Body of pancreas (tissue), 4 donors: ENCODE measurements around the gene CACNA2D4.

Experiments used
- POLR2A ChIP-seq, 3 donors: fragments of 450-650 bp; IDR thresholded peaks; one replicate each; pipeline ENCODE4 v1.6.1; 2016; ENCODE audit warnings: antibody characterized with exemption in 3 of 3, mild to moderate bottlenecking in 2 of 3
- TF ChIP-seq, protein P1 (sequence below), 7 experiments: fragments of 450-650 bp in 4 of 7; fragments of 200-600 bp in 3 of 7; sonication (generic) in 3 of 7; IDR thresholded peaks; one replicate each; pipeline ENCODE4 v1.5.1; 2016 to 2019; ENCODE audit warnings: antibody characterized with exemption in 7 of 7

DNA sequence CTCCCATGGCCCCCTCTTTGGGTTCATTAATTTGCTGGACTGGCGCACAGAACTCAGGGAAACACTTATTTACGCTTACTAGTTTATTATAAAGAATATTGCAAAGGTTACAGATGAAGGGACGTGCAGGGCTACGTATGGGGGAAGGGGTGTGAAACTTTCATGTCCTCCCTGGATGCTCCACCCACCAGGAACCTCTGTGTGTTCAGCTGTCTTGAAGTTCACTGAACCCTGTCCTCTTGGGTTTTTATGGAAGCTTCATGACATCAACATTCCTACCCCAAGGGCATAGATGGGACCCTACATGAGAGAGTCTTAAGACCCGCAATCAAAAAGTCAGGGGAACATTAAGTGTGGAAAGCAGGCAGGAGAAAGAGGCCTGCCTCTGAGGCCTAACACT is 169.4 kb downstream of the CACNA2D4 start:
- TF ChIP-seq, protein P1, sequence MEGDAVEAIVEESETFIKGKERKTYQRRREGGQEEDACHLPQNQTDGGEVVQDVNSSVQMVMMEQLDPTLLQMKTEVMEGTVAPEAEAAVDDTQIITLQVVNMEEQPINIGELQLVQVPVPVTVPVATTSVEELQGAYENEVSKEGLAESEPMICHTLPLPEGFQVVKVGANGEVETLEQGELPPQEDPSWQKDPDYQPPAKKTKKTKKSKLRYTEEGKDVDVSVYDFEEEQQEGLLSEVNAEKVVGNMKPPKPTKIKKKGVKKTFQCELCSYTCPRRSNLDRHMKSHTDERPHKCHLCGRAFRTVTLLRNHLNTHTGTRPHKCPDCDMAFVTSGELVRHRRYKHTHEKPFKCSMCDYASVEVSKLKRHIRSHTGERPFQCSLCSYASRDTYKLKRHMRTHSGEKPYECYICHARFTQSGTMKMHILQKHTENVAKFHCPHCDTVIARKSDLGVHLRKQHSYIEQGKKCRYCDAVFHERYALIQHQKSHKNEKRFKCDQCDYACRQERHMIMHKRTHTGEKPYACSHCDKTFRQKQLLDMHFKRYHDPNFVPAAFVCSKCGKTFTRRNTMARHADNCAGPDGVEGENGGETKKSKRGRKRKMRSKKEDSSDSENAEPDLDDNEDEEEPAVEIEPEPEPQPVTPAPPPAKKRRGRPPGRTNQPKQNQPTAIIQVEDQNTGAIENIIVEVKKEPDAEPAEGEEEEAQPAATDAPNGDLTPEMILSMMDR (IDR thresholded peaks at IDR 0.05): no peak
- TF ChIP-seq POLR2A (IDR thresholded peaks at IDR 0.05): no peak
